ENCODE results near the gene GAB3.

The GAB3 gene

GRCh38 chrX:154750301-154751202 lies at the start of gene GAB3:
TSS of gene GAB3 (minus strand) at chrX:154751077. CDS start at chrX:154751025, 52 bp downstream.
- FAIRE-seq: no peak

- FAIRE-seq: no peak
These were observed 48.9 kb upstream of the GAB3 start for GRCh38 chrX:154799556-154800348.

GRCh38 chrX:154797006-154797405 lies 46.1 kb upstream of the GAB3 start:
- FAIRE-seq: no peak

- no peak for FAIRE-seq
These were observed 44.1 kb upstream of the GAB3 start for GRCh38 chrX:154795016-154795415.

- FAIRE-seq: no peak
These were observed 42.4 kb upstream of the GAB3 start for GRCh38 chrX:154793084-154793795.

- FAIRE-seq: no peak
These were observed 41.1 kb upstream of the GAB3 start for GRCh38 chrX:154791939-154792338.

- FAIRE-seq: no peak
These were observed 40.6 kb upstream of the GAB3 start for GRCh38 chrX:154791467-154791866.

GRCh38 chrX:154785716-154786115 lies 34.8 kb upstream of the GAB3 start:
- no peak for FAIRE-seq

GRCh38 chrX:154784149-154784995 lies 33.5 kb upstream of the GAB3 start:
- no peak for FAIRE-seq

- FAIRE-seq: no peak
These were observed 30.1 kb upstream of the GAB3 start for GRCh38 chrX:154780968-154781367.

- FAIRE-seq: no peak
These were observed 28.4 kb upstream of the GAB3 start for GRCh38 chrX:154779261-154779660.

GRCh38 chrX:154776753-154777152 lies 25.9 kb upstream of the GAB3 start:
- FAIRE-seq: no peak

- FAIRE-seq: no peak
These were observed 24.8 kb upstream of the GAB3 start for GRCh38 chrX:154775419-154776349.

- no peak for FAIRE-seq
These were observed 23.7 kb upstream of the GAB3 start for GRCh38 chrX:154774622-154775021.

- no peak for FAIRE-seq
These were observed 11.8 kb upstream of the GAB3 start, which contains the start of gene DKC1 for GRCh38 chrX:154762537-154763296. TSS of gene DKC1 (plus strand) at chrX:154762864. CDS start at chrX:154762966, 102 bp downstream.

- no peak for FAIRE-seq
These were observed 11.2 kb upstream of the GAB3 start for GRCh38 chrX:154761977-154762536.

GRCh38 chrX:154758696-154759095 lies 7.8 kb upstream of the GAB3 start:
- FAIRE-seq: no peak

- FAIRE-seq: no peak
These were observed 893 bp upstream of the GAB3 start for GRCh38 chrX:154751669-154752271.

GRCh38 chrX:154751203-154751668 lies 359 bp upstream of the GAB3 start:
- no peak for FAIRE-seq

All from TTC549 (cell line).